HepG2 (cell line): ENCODE results near the gene IRF7. TPM values are rescaled to one million over a fixed set of nuclear protein-coding genes. Genes with fewer than 3 reads are reported as not detected.

Source experiments
- AKAP8 ChIP-seq: sonication (generic); formaldehyde crosslinking; IDR thresholded peaks from 2 replicates; pipeline ENCODE4 v1.5.1; 2020; ENCODE audit warnings: mild to moderate bottlenecking, missing genetic modification reagents
- BATF2 ChIP-seq: sonication (generic); formaldehyde crosslinking; IDR thresholded peaks from 2 replicates; pipeline ENCODE4 v1.8.0; 2022; ENCODE audit warnings: mild to moderate bottlenecking, missing genetic modification reagents, moderate library complexity
- GPBP1L1 ChIP-seq: sonication (generic); formaldehyde crosslinking; IDR thresholded peaks from 2 replicates; pipeline ENCODE4 v1.5.0; 2020; ENCODE audit warnings: mild to moderate bottlenecking, missing genetic modification reagents
- MEIS2 ChIP-seq: sonication (generic); formaldehyde crosslinking; IDR thresholded peaks from 2 replicates; pipeline ENCODE4 v1.9.0; 2021; ENCODE audit warnings: mild to moderate bottlenecking, missing genetic modification reagents
- PHF5A ChIP-seq: IDR thresholded peaks from one replicate; pipeline ENCODE4 v1.6.1; 2018; ENCODE audit warnings: low read depth, missing genetic modification reagents; ENCODE audit not compliant: unreplicated experiment
- SNAPC4 ChIP-seq: sonication (generic); formaldehyde crosslinking; IDR thresholded peaks from 2 replicates; pipeline ENCODE4 v1.4.0; 2020; ENCODE audit warnings: mild to moderate bottlenecking, missing genetic modification reagents
- TBX2 ChIP-seq: sonication (generic); formaldehyde crosslinking; IDR thresholded peaks from 2 replicates; pipeline ENCODE4 v1.5.0; 2020; ENCODE audit warnings: missing genetic modification reagents, mild to moderate bottlenecking, borderline replicate concordance
- ZBTB1 ChIP-seq: sonication (generic); formaldehyde crosslinking; IDR thresholded peaks from 2 replicates; pipeline ENCODE4 v1.4.0; 2020; ENCODE audit warnings: missing genetic modification reagents, borderline replicate concordance
- ZMAT5 ChIP-seq: sonication (generic); formaldehyde crosslinking; IDR thresholded peaks from 2 replicates; pipeline ENCODE4 v1.5.0; 2020; ENCODE audit warnings: mild to moderate bottlenecking, low read depth, missing genetic modification reagents, borderline replicate concordance
- ZNF605 ChIP-seq: sonication (generic); formaldehyde crosslinking; IDR thresholded peaks from 2 replicates; pipeline ENCODE4 v1.8.0; 2022; ENCODE audit warnings: mild to moderate bottlenecking, missing genetic modification reagents
- ZNF687 ChIP-seq: sonication (generic); formaldehyde crosslinking; IDR thresholded peaks from 2 replicates; pipeline ENCODE4 v1.5.1; 2020; ENCODE audit warnings: mild to moderate bottlenecking, missing genetic modification reagents, moderate library complexity
- ZSCAN21 ChIP-seq: sonication (generic); formaldehyde crosslinking; IDR thresholded peaks from 2 replicates; pipeline ENCODE4 v1.8.0; 2022; ENCODE audit warnings: mild to moderate bottlenecking, missing genetic modification reagents, moderate library complexity, borderline replicate concordance
- ZSCAN5A ChIP-seq: sonication (generic); formaldehyde crosslinking; IDR thresholded peaks from 2 replicates; pipeline ENCODE4 v1.8.0; 2022; ENCODE audit warnings: mild to moderate bottlenecking, missing genetic modification reagents, borderline replicate concordance
- polyA plus RNA-seq, 8 experiments: library from polyadenylated mRNA; depleted of rRNA in 3 of 8; stranded (reverse) in 7 of 8; unstranded in 1 of 8; fragments of >200 nt; fragmentation: Illumina TruSeq in 4 of 8; extraction: Trizol in 4 of 8; gene quantifications; 2 replicates each; pipeline versions ENCODE4 v1.2.1 to v1.2.3, GENCODE V29; 2011 to 2016; ENCODE audit warnings: low read depth in 4 of 8, missing spikeins in 1 of 8, mixed read lengths in 1 of 8; ENCODE audit not compliant: insufficient read depth in 1 of 8
- total RNA-seq, 5 experiments: library from RNA; depleted of rRNA; stranded (reverse); fragments of >200 nt; fragmentation: Illumina TruSeq; extraction: Trizol; gene quantifications; 2 replicates each; pipeline ENCODE4 v1.2.3, GENCODE V29; 2016; ENCODE audit warnings: low read depth in 1 of 5

The IRF7 gene
- total and polyA plus RNA-seq, 2 of the 13 experiments (the other 11 are each of a cell fraction or from before 2014, with no cell fraction given) = not detected

- TF ChIP-seq BATF2 (CRISPR knock-in tag) (no peak), ZNF687 (peak; percentile 36; the same call in 1 of the 2 replicates), TBX2 (CRISPR knock-in tag) (0 out of 2 replicates have a peak, but pooled peaks have one; percentile 3), GPBP1L1 (no peak), ZMAT5 (CRISPR knock-in tag) (no peak), SNAPC4 (CRISPR knock-in tag) (no peak), ZBTB1 (no peak), MEIS2 (CRISPR knock-in tag) (0 out of 2 replicates have a peak, but pooled peaks have one; percentile 42), ZSCAN21 (no peak; the same call in 1 of the 2 replicates), AKAP8 (CRISPR knock-in tag) (no peak), ZSCAN5A (CRISPR knock-in tag) (no peak), PHF5A (CRISPR knock-in tag) (no peak), ZNF605 (CRISPR knock-in tag) (no peak)
These were observed 39.6 kb downstream of the IRF7 start, which contains the start of gene PHRF1 (continued) for GRCh38 chr11:575996-576768.
